Left lung (tissue), 10 donors: ENCODE measurements around the gene SPINK4. TPM values are rescaled to one million over a fixed set of nuclear protein-coding genes. Genes with fewer than 3 reads are reported as not detected.

Experiments used
- ATAC-seq: fragments of 200-7000 bp; cut with Tn5 transposase; one replicate; pipeline ENCODE4 v1.9.1; 2020; ENCODE audit warnings: moderate library complexity
- DNase-seq, 4 donors: peaks; one replicate each; pipeline ENCODE4 v3.0.0-alpha.2; 2013 to 2020
- H3K27ac ChIP-seq, 2 donors: fragments of 200-600 bp; sonication (generic) in 1 of 2; one replicate each; pipeline versions ENCODE4 v1.5.0 to v1.8.0; 2020 to 2021
- H3K27me3 ChIP-seq, 2 donors: fragments of 200-600 bp; sonication (generic) in 1 of 2; one replicate each; pipeline versions ENCODE4 v1.5.0 to v1.8.0; 2020 to 2021
- H3K36me3 ChIP-seq, 2 donors: fragments of 200-600 bp; sonication (generic) in 1 of 2; one replicate each; pipeline versions ENCODE4 v1.5.0 to v1.8.0; 2020 to 2021
- H3K4me1 ChIP-seq, 2 donors: fragments of 200-600 bp; one replicate each; pipeline ENCODE4 v1.8.0; 2021
- H3K4me3 ChIP-seq, 2 donors: fragments of 200-600 bp; sonication (generic) in 1 of 2; one replicate each; pipeline versions ENCODE4 v1.5.0 to v1.8.0; 2020 to 2021; ENCODE audit warnings: mild to moderate bottlenecking in 1 of 2
- H3K9me3 ChIP-seq, 2 donors: fragments of 200-600 bp; sonication (generic) in 1 of 2; one replicate each; pipeline versions ENCODE4 v1.5.0 to v1.8.0; 2020 to 2021
- CTCF ChIP-seq, 2 donors: fragments of 200-600 bp; sonication (generic) in 1 of 2; IDR thresholded peaks; one replicate each; pipeline versions ENCODE4 v1.5.0 to v1.8.0; 2021; ENCODE audit warnings: antibody characterized with exemption in 2 of 2
- intact Hi-C, 2 donors: fragments of 100-400 bp; cut with DNase I; formaldehyde crosslinking; loops; one replicate each; pipeline versions ENCODE4 v1.11.2 to v1.14.2; 2022
- polyA plus RNA-seq, 6 donors: library from polyadenylated mRNA; unstranded; fragments of 120-200 nt; gene quantifications; one replicate each; pipeline ENCODE4 v1.2.1, GENCODE V29; 2013; ENCODE audit not compliant: insufficient read length in 6 of 6
- total RNA-seq, 2 donors: library from RNA; stranded (reverse); fragmentation: NEBNext Ultra II Directional; extraction: Animal tissue kit (Norgen Biotek cat#: 25700); gene quantifications; one replicate each; pipeline ENCODE4 v1.2.1, GENCODE V29; 2021
- donor health status: DM: no; HTN: yes; CAD: no.
- donor health status: DM: no; HTN: no; CAD: no.

Gene SPINK4
- total and polyA plus RNA-seq, 8 donors, result not detected

GRCh38 chr9:33270146-33270545 lies 30.2 kb downstream of the SPINK4 start:
- DNase-seq (no peak), ATAC-seq (no peak)
- Histone ChIP-seq H3K4me1 (peaks cover 4 to 26% of the 10 kb centered on the region in 2 donors), H3K36me3 (peaks cover 0 to 92% of the 10 kb centered on the region in 2 donors), H3K9me3 (no peaks in the 10 kb centered on the region), H3K27ac (no peak overlapping the region), H3K27me3 (no peaks in the 10 kb centered on the region), H3K4me3 (no peak overlapping the region)
- TF ChIP-seq CTCF (IDR thresholded peaks at IDR 0.05), result no peak
- intact Hi-C loops, result no loop called here

- intact Hi-C loops, result no loop called here
- no peak for TF ChIP-seq CTCF (IDR thresholded peaks at IDR 0.05)
Observed at GRCh38 chr9:33272061-33272460, 32.1 kb downstream of the SPINK4 start.

GRCh38 chr9:33273266-33273971 lies 33.5 kb downstream of the SPINK4 start:
- TF ChIP-seq CTCF (IDR thresholded peaks at IDR 0.05), result no peak
- DNase-seq (no peak), ATAC-seq (no peak)
- intact Hi-C loops, result no loop called here
- Histone ChIP-seq H3K36me3 (peaks cover 0 to 99% of the 10 kb centered on the region in 2 donors), H3K9me3 (no peaks in the 10 kb centered on the region), H3K27ac (no peak overlapping the region), H3K4me3 (no peak overlapping the region), H3K4me1 (no peaks in the 10 kb centered on the region), H3K27me3 (no peaks in the 10 kb centered on the region)

More at GRCh38 chr9:33272061-33272460, 32.1 kb downstream of the SPINK4 start:
- DNase-seq (no peak), ATAC-seq (no peak)
- Histone ChIP-seq H3K36me3 (peaks cover 0 to 99% of the 10 kb centered on the region in 2 donors), H3K9me3 (no peaks in the 10 kb centered on the region), H3K27me3 (no peaks in the 10 kb centered on the region), H3K4me1 (peaks cover 0 to 7% of the 10 kb centered on the region in 2 donors), H3K27ac (no peak overlapping the region), H3K4me3 (no peak overlapping the region)

- DNase-seq, result no peak
- Histone ChIP-seq H3K4me3 (no peak overlapping the region), H3K4me1 (no peaks in the 10 kb centered on the region), H3K9me3 (no peaks in the 10 kb centered on the region), H3K27me3 (no peaks in the 10 kb centered on the region), H3K27ac (no peak overlapping the region), H3K36me3 (peaks cover 0 to 100% of the 10 kb centered on the region in 2 donors)
- no peak for ATAC-seq
- intact Hi-C loops, result no loop called here
- TF ChIP-seq CTCF (IDR thresholded peaks at IDR 0.05), result no peak
Observed at GRCh38 chr9:33273972-33274328, 34.0 kb downstream of the SPINK4 start.

GRCh38 chr9:33277484-33277883 lies 37.5 kb downstream of the SPINK4 start:
- Histone ChIP-seq H3K36me3 (peaks cover 0 to 100% of the 10 kb centered on the region in 2 donors), H3K9me3 (no peaks in the 10 kb centered on the region), H3K27ac (no peak overlapping the region), H3K27me3 (no peaks in the 10 kb centered on the region), H3K4me1 (no peaks in the 10 kb centered on the region), H3K4me3 (no peak overlapping the region)
- intact Hi-C loops, result no loop called here
- no peak for TF ChIP-seq CTCF (IDR thresholded peaks at IDR 0.05)
- DNase-seq (no peak), ATAC-seq (no peak)
